OCI-LY3 (cell line): ENCODE measurements around the gene MIER3.

Experiments used
- H2AFZ ChIP-seq: fragments of 200-600, 300-600 bp; shearing (Covaris generic); 2 replicates; pipeline ENCODE4 v1.6.0; 2014; ENCODE audit warnings: antibody characterized with exemption, low read depth, low read length
- H3K27ac ChIP-seq: fragments of 200-600, 300-600 bp; sonication (generic); 2 replicates; pipeline ENCODE4 v1.5.1; 2014; ENCODE audit warnings: mild to moderate bottlenecking, low read length, moderate library complexity, mixed read lengths
- H3K27me3 ChIP-seq: fragments of 200-600, 300-600 bp; sonication (generic); 2 replicates; pipeline ENCODE4 v1.6.1; 2014; ENCODE audit warnings: low read depth, low read length, mixed read lengths
- H3K36me3 ChIP-seq: fragments of 200-600, 300-600 bp; sonication (generic); replicated peaks from 2 replicates; pipeline ENCODE3; 2014; ENCODE audit warnings: low read depth, low read length, mixed read lengths
- H3K4me1 ChIP-seq: fragments of 300-600, 200-600 bp; sonication (generic); 2 replicates; pipeline ENCODE4 v1.6.1; 2014; ENCODE audit warnings: low read length, mixed read lengths
- H3K4me2 ChIP-seq: fragments of 200-600, 300-600 bp; sonication (generic); 2 replicates; pipeline ENCODE4 v1.6.1; 2014; ENCODE audit warnings: low read length, mixed read lengths
- H3K4me3 ChIP-seq: fragments of 300-600, 200-600 bp; sonication (generic); 2 replicates; pipeline ENCODE4 v1.5.1; 2014; ENCODE audit warnings: antibody characterized with exemption, mild to moderate bottlenecking, low read length, moderate library complexity
- H3K79me2 ChIP-seq: fragments of 300-600, 200-600 bp; shearing (Covaris generic); 2 replicates; pipeline ENCODE4 v1.6.1; 2014; ENCODE audit warnings: mild to moderate bottlenecking, low read length, mixed read lengths
- H3K9ac ChIP-seq: fragments of 300-600, 200-600 bp; shearing (Covaris generic); 2 replicates; pipeline ENCODE4 v1.6.0; 2014; ENCODE audit warnings: mild to moderate bottlenecking, low read length, moderate library complexity
- H3K9me3 ChIP-seq: fragments of 200-600, 300-600 bp; shearing (Covaris generic); 2 replicates; pipeline ENCODE4 v1.6.1; 2014; ENCODE audit warnings: low read length, mixed read lengths; ENCODE audit not compliant: insufficient read depth
- H4K20me1 ChIP-seq: fragments of 200-600, 300-600 bp; sonication (generic); 2 replicates; pipeline ENCODE4 v1.6.1; 2016; ENCODE audit warnings: low read length, mixed read lengths; ENCODE audit not compliant: insufficient read depth
- CTCF ChIP-seq: fragments of 200-600, 300-600 bp; sonication (generic); IDR thresholded peaks from 2 replicates; pipeline ENCODE4 v1.5.1; 2014; ENCODE audit warnings: antibody characterized with exemption, low read length, low read depth
- EZH2phosphoT487 ChIP-seq: fragments of 200-600 bp; shearing (Covaris generic); IDR thresholded peaks from 2 replicates; pipeline ENCODE4 v1.6.1; 2018; ENCODE audit warnings: antibody characterized with exemption, mixed run types, low read depth

MIER3 gene

GRCh38 chr5:56938858-56939257, 13.1 kb downstream of the MIER3 start:
- no peaks in the 10 kb centered on the region for H4K20me1 ChIP-seq
- no peak overlapping the region for H3K4me2 ChIP-seq
- no peaks in the 10 kb centered on the region for H3K27me3 ChIP-seq
- peaks cover 5% of the 10 kb centered on the region for H3K36me3 ChIP-seq
- H3K9me3 ChIP-seq = no peaks in the 10 kb centered on the region
- H3K4me1 ChIP-seq = no peaks in the 10 kb centered on the region
- H3K4me3 ChIP-seq = no peak overlapping the region
- no peak overlapping the region for H2AFZ ChIP-seq
- TF ChIP-seq CTCF (no peak), EZH2phosphoT487 (no peak)
- H3K9ac ChIP-seq = no peak overlapping the region
- H3K79me2 ChIP-seq = no peaks in the 10 kb centered on the region
- H3K27ac ChIP-seq = no peak overlapping the region

- Histone ChIP-seq H3K27me3 (no peaks in the 10 kb centered on the region), H3K79me2 (no peaks in the 10 kb centered on the region), H3K27ac (no peak overlapping the region), H3K4me1 (no peaks in the 10 kb centered on the region), H2AFZ (no peak overlapping the region), H3K4me2 (no peak overlapping the region), H4K20me1 (no peaks in the 10 kb centered on the region), H3K4me3 (no peak overlapping the region), H3K36me3 (peaks cover 8% of the 10 kb centered on the region), H3K9me3 (no peaks in the 10 kb centered on the region), H3K9ac (no peak overlapping the region)
- no peak for TF ChIP-seq EZH2phosphoT487
- no peak for TF ChIP-seq CTCF
Observed at GRCh38 chr5:56934325-56934724, 17.6 kb downstream of the MIER3 start.

DNA sequence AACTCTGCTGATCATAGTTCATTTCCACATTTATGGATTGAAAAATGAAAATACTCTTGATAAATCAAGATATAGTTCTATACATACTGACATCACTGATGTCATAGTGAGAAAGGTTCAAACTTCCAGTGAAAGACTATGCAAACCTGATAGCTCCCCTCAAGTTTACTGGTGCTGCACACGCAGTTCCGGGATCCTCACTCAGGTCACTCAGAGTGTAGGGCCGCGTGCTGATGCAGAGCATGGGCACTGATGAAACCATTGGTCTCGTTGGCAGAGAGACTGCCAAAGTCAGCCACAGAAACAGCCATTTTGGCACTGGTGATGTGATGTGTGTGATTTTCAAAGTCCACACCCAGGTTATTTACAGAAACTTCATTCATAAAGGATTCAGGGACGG, 29.0 kb downstream of the MIER3 start:
- Histone ChIP-seq H3K79me2 (no peaks in the 10 kb centered on the region), H2AFZ (no peak overlapping the region), H3K9ac (no peak overlapping the region), H3K27me3 (no peaks in the 10 kb centered on the region), H3K36me3 (peaks cover 23% of the 10 kb centered on the region), H4K20me1 (no peaks in the 10 kb centered on the region), H3K4me2 (no peak overlapping the region), H3K4me1 (no peaks in the 10 kb centered on the region), H3K4me3 (no peak overlapping the region), H3K9me3 (no peaks in the 10 kb centered on the region), H3K27ac (no peak overlapping the region)
- no peak for TF ChIP-seq CTCF
- no peak for TF ChIP-seq EZH2phosphoT487

- Histone ChIP-seq H2AFZ (no peak overlapping the region), H3K4me1 (no peaks in the 10 kb centered on the region), H3K36me3 (peaks cover 23% of the 10 kb centered on the region), H3K79me2 (no peaks in the 10 kb centered on the region), H3K27ac (no peak overlapping the region), H3K4me3 (no peak overlapping the region), H3K4me2 (no peak overlapping the region), H3K9ac (no peak overlapping the region), H3K27me3 (no peaks in the 10 kb centered on the region), H4K20me1 (no peaks in the 10 kb centered on the region), H3K9me3 (no peaks in the 10 kb centered on the region)
- TF ChIP-seq EZH2phosphoT487 (no peak), CTCF (no peak)
Observed at GRCh38 chr5:56919942-56920662, 31.8 kb downstream of the MIER3 start.
